Right cardiac atrium (tissue), 5 donors: ENCODE measurements around the gene SEMA6B. TPM values are rescaled to one million over a fixed set of nuclear protein-coding genes. Genes with fewer than 3 reads are reported as not detected.

Experiments
- ATAC-seq, 2 donors: fragments of 200-7000 bp; cut with Tn5 transposase; one replicate each; pipeline versions ENCODE4 v1.8.0 to v1.9.1; 2020; ENCODE audit warnings: moderate library complexity in 2 of 2, mild to moderate bottlenecking in 1 of 2
- DNase-seq, 3 donors: peaks; one replicate each; pipeline ENCODE4 v3.0.0-alpha.2; 2020
- H3K27ac ChIP-seq: one replicate; pipeline ENCODE4 v1.5.1; 2013; ENCODE audit warnings: mild to moderate bottlenecking, low read length, control low read depth, moderate library complexity
- H3K27me3 ChIP-seq: one replicate; pipeline ENCODE4 v1.6.1; 2013; ENCODE audit not compliant: control insufficient read depth, insufficient read depth
- H3K4me1 ChIP-seq: one replicate; pipeline ENCODE4 v1.6.1; 2013; ENCODE audit warnings: low read length; ENCODE audit not compliant: control insufficient read depth, insufficient read depth
- H3K4me3 ChIP-seq: one replicate; pipeline ENCODE4 v1.5.1; 2013; ENCODE audit warnings: low read length, control low read depth
- H3K9me3 ChIP-seq: one replicate; pipeline ENCODE4 v1.6.1; 2013; ENCODE audit warnings: low read length; ENCODE audit not compliant: control insufficient read depth
- WGBS: extraction: QIAGEN DNeasy Blood & Tissue Kit; methylation state at CpG from one replicate; pipeline ENCODE4 v1.1.7; 2013; 5-methylcytosine and 5-hydroxymethylcytosine counted together
- intact Hi-C, 4 donors: fragments of 100-400 bp; cut with DNase I; formaldehyde crosslinking; loops; one replicate each; pipeline versions ENCODE4 v1.11.0 to v1.14.0; 2022 to 2023
- polyA plus RNA-seq: library from polyadenylated mRNA; stranded (reverse); fragments of 200-250 nt; gene quantifications from one replicate; pipeline ENCODE4 v1.2.3, GENCODE V29; 2013
- total RNA-seq, 4 donors: library from RNA; stranded (reverse); fragmentation: NEBNext Ultra II Directional; extraction: Animal tissue kit (Norgen Biotek cat#: 25700); gene quantifications; one replicate each; pipeline ENCODE4 v1.2.1, GENCODE V29; 2021
- donor health status: healthy with polysubstance abuse.
- donor health status: DM: no; HTN: yes; CAD: no.
- donor health status: DM: no; HTN: no; CAD: no.
- donor health status: DM: no; HTN: yes; CAD: no; lungs with severe emphysema.
- donor health status: DM: yes; HTN: yes; CAD: no.

Gene SEMA6B
- total and polyA plus RNA-seq, 5 donors = 4.2 to 11.5 (median 8.9) TPM

GRCh38 chr19:4580961-4581665 lies 21.6 kb upstream of the SEMA6B start:
- Histone ChIP-seq H3K27me3 (no peaks in the 10 kb centered on the region), H3K27ac (no peak overlapping the region), H3K9me3 (no peaks in the 10 kb centered on the region), H3K4me1 (no peaks in the 10 kb centered on the region), H3K4me3 (peak overlapping the region; percentile 56)
- ATAC-seq (no peak), DNase-seq (peak in 1 of 3 donors; percentile 32)
- WGBS = 1% methylated on average over 62 of the region's 62 CpGs
- intact Hi-C loops = no loop called here

GRCh38 chr19:4580021-4580901 lies 20.8 kb upstream of the SEMA6B start:
- intact Hi-C loops = no loop called here
- DNase-seq (no peak), ATAC-seq (no peak)
- H3K4me1 ChIP-seq = no peaks in the 10 kb centered on the region
- no peaks in the 10 kb centered on the region for H3K27me3 ChIP-seq
- H3K27ac ChIP-seq = no peak overlapping the region
- peak overlapping the region; percentile 56 for H3K4me3 ChIP-seq
- whole genome bisulfite sequencing = 6% methylated on average over 50 of the region's 50 CpGs
- no peaks in the 10 kb centered on the region for H3K9me3 ChIP-seq

- WGBS = 75% methylated on average over 8 of the region's 8 CpGs
- H3K27ac ChIP-seq = no peak overlapping the region
- no peaks in the 10 kb centered on the region for H3K9me3 ChIP-seq
- DNase-seq (peak in 1 of 3 donors; percentile 25), ATAC-seq (no peak)
- H3K27me3 ChIP-seq = no peaks in the 10 kb centered on the region
- no peak overlapping the region for H3K4me3 ChIP-seq
- H3K4me1 ChIP-seq = no peaks in the 10 kb centered on the region
- intact Hi-C loops = loop anchor here (5.0 kb wide), 2 partner anchors 53 to 58 kb away; partner anchors contain the start of gene TNFAIP8L1 (in 3 of the 4)
These were observed 19.9 kb upstream of the SEMA6B start for GRCh38 chr19:4579389-4579788.

DNA sequence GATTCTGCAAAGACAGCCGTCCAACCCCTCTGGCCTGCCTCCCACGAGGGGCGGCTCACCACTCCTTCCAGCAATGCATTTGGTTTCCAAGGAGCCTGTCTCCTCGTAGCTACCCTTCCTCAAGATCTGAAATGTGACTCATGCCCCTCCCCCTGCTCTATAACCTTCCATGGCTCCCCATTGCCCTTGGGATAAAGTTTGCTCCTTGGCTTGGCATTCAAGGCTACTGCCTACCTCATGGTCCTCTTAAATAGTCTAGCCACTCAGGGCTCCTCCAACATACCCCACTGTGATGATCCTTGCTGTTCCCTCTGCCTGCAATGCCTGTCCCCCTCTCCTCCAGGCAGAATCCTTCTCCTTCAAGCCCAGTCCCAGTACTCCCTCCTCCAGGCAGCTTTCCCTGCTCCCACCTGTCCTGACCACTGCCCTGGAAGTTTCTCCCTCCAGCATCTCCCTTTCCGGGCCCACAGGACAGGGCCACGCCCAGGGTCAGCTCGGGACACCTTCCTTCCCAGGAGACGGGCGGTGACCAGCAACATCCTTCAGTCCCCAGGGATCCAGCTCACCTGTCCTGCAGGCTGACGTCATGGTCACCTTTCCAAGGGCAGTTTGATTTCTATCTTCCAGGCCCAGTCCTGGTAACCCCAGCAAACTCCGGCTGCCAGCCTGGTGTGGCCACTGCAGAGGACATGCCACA lies 19.2 kb upstream of the SEMA6B start:
- H3K4me1 ChIP-seq = no peaks in the 10 kb centered on the region
- WGBS = 64% methylated on average over 11 of the region's 11 CpGs
- intact Hi-C loops = loop anchor here (5.0 kb wide), 2 partner anchors 54 to 59 kb away; partner anchors contain the start of gene TNFAIP8L1 (in 3 of the 4)
- H3K9me3 ChIP-seq = no peaks in the 10 kb centered on the region
- H3K27ac ChIP-seq = no peak overlapping the region
- DNase-seq (peak in 1 of 3 donors; percentile 40), ATAC-seq (no peak)
- H3K4me3 ChIP-seq = no peak overlapping the region
- no peaks in the 10 kb centered on the region for H3K27me3 ChIP-seq

DNA sequence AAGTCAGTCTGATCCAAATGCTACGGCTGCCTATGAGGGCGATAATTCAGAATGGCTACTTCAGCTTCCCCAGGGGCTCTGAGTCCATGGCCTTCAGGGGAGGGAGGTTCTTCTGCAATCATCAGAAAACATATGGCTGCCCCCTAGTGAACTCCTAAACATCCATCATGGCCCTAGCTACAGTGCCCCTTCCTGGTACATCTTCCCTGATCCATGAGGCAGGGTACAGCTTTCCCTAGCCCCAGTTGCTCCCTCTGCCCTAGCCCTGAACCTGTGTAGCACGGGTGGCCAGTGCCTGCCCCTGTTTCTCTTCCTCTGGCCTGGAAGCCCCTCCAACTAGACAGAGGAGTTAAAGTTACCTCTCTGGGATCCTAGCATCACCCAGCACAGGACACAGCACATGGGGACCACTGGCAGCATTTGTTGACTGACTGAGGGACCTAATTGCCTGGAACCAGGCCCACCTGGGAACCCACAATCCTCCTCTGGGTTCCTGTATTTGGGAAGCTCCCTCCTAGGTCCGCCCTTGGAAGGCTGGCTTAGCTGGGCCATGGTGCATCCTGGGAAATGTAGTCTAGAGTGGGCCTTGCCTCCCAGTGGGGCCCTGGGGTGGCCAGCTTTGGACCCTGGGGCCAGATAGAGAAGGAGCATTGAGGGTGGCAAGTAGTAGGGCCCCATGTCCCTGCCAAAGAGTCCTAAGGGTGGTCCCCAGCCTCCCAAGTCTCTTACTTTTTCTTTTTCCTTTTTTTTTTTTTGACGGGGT lies 17.7 kb upstream of the SEMA6B start:
- Histone ChIP-seq H3K9me3 (no peaks in the 10 kb centered on the region), H3K4me1 (no peaks in the 10 kb centered on the region), H3K27me3 (no peaks in the 10 kb centered on the region), H3K4me3 (no peak overlapping the region), H3K27ac (no peak overlapping the region)
- ATAC-seq = no peak
- intact Hi-C loops = loop anchor here (5.0 kb wide), 2 partner anchors 55 to 60 kb away; partner anchors contain the start of gene TNFAIP8L1 (in 3 of the 4)
- no peak for DNase-seq
- 85% methylated on average over 5 of the region's 5 CpGs for WGBS

DNA sequence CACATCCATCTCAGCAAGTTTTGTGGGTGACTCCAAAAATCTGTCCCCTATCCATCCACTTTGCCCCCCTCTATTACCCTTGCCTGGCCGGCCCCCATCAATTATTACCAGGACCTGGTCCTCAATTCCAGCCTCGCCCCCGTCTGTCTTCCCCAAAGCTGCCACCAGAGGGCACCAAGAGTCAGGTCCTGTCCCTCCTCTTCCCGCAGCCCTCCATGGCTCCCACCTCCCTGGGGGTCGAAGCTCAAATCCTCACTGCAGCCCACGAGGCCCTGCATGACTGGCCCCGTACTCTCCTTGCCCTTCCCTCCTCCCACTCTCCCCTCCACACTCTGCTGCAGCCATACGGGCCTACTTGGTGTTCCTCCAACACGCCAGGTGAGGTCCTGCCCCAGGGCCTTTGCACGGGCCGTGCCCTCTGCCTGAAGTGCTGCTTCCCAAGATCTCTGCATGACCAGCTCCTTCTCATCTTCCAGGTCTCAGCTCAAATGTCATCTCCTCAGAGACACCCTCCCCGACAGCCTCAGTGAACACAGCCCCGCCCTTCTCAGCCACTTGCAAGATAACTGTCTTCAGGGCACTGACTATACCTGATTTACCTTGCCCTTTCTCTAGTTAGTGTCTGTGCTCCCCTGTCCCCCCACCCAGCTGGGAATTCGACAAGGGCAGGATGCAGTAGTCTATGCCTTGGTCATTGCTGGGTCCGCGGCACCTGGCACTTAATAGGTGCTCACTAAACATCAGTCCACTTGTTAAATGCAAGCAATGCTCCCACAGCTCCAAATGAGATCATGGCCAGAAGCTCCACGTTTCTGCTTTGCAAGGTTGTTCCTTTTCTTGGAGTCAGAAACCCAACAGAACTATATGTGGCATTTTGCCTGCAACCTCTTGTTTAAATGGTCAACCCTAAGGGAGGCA lies 16.8 kb upstream of the SEMA6B start:
- Histone ChIP-seq H3K27ac (no peak overlapping the region), H3K4me1 (no peaks in the 10 kb centered on the region), H3K9me3 (no peaks in the 10 kb centered on the region), H3K4me3 (no peak overlapping the region), H3K27me3 (no peaks in the 10 kb centered on the region)
- ATAC-seq (peak in 1 of 2 donors; percentile 66), DNase-seq (peak; percentile 68 to 87 (median 86))
- WGBS = 61% methylated on average over 17 of the region's 17 CpGs
- intact Hi-C loops = loop anchor here (5.0 kb wide), 2 partner anchors 56 to 61 kb away; partner anchors contain the start of gene TNFAIP8L1 (in 3 of the 4)

- no peaks in the 10 kb centered on the region for H3K9me3 ChIP-seq
- intact Hi-C loops = loop anchor here (5.0 kb wide), 2 partner anchors 57 to 62 kb away; partner anchors contain the start of gene TNFAIP8L1 (in 3 of the 4)
- DNase-seq (peak; percentile 78 to 84 (median 83)), ATAC-seq (peak; percentile 56 to 83)
- H3K4me1 ChIP-seq = no peaks in the 10 kb centered on the region
- WGBS = 20% methylated on average over 19 of the region's 19 CpGs
- peak overlapping the region; percentile 20 for H3K27ac ChIP-seq
- no peak overlapping the region for H3K4me3 ChIP-seq
- H3K27me3 ChIP-seq = no peaks in the 10 kb centered on the region
These were observed 16.0 kb upstream of the SEMA6B start for GRCh38 chr19:4575267-4576015.

DNA sequence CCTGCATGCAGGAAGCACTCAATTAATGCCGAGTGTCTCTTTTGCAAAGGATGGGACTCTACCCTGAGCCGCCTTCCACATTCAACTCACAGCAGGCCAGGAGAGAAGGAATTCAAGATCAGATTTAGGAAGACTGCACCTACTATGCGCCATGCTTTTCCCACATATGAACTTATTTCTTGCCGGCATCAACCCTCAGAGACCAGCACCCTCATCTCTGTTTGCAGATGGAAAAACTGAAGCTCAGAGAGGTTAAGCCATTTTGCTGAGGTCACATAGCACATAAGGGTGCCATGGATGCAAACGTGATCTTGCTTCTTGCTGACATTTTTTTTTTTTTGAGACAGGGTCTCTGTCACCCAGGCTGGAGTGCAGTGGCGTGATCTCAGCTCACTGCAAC lies 14.2 kb upstream of the SEMA6B start:
- H3K9me3 ChIP-seq = no peaks in the 10 kb centered on the region
- no peak overlapping the region for H3K4me3 ChIP-seq
- H3K27me3 ChIP-seq = no peaks in the 10 kb centered on the region
- no peak for DNase-seq
- H3K4me1 ChIP-seq = no peaks in the 10 kb centered on the region
- H3K27ac ChIP-seq = no peak overlapping the region
- ATAC-seq = no peak
- WGBS = 77% methylated on average over 6 of the region's 6 CpGs
- intact Hi-C loops = no loop called here

DNA sequence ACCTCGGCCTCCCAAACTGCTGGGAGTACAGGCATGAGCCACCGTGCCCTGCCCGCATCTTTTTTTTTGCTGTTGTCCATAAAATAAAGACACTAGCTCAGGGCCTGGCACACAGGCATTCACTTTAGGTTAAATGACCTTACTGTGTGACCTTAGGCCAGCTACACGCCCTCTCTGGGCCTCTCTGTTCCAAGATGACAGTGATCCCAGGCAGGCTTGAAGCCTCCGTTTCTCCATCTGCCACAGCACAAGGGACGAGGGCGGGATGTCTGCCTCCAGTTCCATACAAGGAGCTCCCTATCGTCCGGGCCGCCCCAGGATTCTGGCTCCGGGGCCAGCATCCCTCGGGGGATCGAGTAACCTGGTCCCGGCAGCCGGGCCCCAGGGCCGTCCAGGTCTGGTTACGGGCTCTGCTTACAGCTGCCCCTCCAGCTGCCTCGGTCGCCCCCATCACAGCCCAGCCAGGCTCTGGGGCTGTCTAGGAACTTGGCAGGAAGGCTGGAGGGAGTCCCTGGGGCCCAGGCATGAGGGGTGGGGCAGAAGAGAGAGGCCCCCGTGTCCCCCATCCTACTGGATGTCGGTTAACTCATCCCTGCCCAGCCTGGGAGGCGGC lies 11.9 kb upstream of the SEMA6B start:
- Histone ChIP-seq H3K4me1 (no peaks in the 10 kb centered on the region), H3K27ac (no peak overlapping the region), H3K27me3 (no peaks in the 10 kb centered on the region), H3K9me3 (no peaks in the 10 kb centered on the region), H3K4me3 (no peak overlapping the region)
- ATAC-seq (no peak), DNase-seq (peak in 1 of 3 donors; percentile 39)
- intact Hi-C loops = no loop called here
- 41% methylated on average over 22 of the region's 22 CpGs for WGBS
